GM19372 (cell line): ENCODE data around the gene ITGB5.

Experiments used
- ATAC-seq: cut with Tn5 transposase; IDR thresholded peaks from one replicate; pipeline ENCODE4 v1.9.1; 2021; ENCODE audit warnings: mild to moderate bottlenecking, low read depth, moderate library complexity; ENCODE audit not compliant: unreplicated experiment

Gene ITGB5

DNA sequence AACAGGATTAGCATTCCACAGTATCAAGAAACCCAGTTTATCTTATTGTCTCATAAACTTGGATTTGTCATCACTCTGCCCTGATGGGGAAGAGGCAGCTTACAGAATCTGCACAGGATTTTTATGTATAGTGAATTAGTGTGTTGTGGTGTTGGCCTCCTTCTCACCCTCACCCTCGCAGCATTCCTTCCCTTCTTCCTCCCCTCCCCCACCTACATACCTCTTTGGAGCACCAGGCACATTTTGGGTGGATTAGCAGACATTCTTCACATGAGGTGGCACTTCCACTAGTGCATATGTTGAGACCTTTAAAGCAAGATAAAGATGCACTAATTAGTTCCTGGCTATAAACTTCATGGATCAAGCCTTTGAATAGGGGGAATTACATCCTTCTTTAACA lies 13.9 kb downstream of the ITGB5 start:
- ATAC-seq = no peak

DNA sequence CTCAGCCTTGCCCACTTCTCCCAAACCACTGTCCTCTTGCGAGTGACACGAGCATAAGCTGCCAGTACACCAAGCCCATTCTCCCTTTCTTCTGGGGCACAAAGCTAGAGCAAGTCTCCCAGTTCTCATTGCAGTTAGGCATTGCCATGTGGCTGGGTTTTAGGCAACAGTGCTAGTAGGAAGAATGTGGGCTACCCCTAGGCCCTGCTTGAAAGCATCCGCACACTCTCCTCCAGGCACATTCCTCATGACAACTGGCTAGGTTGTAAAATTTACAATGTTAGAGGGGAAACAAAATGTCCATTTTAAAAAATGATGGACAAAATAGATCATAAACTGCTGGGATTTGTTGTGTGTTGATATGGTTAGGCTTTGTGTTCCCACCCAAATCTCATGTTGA lies 19.7 kb downstream of the ITGB5 start:
- no peak for ATAC-seq

DNA sequence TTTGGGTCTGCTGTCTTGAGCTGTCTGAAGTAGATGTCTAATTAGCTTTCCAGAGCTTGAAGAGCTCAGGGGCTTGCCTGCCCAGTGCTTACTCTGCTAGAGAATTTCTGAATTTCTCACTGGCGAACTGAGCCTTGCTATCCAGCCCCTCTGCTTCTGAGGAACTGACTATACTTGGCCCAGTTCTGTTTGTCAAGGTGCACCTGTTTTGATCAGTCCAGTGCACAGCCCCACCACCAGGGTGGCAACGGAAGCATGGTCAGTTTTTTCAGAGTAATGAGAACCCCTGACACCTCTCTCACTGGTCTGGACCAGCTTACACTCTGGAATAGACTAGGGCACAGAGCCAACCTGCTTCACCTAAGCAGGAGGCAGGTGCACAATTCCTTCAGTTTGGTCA lies 25.2 kb downstream of the ITGB5 start:
- no peak for ATAC-seq

DNA sequence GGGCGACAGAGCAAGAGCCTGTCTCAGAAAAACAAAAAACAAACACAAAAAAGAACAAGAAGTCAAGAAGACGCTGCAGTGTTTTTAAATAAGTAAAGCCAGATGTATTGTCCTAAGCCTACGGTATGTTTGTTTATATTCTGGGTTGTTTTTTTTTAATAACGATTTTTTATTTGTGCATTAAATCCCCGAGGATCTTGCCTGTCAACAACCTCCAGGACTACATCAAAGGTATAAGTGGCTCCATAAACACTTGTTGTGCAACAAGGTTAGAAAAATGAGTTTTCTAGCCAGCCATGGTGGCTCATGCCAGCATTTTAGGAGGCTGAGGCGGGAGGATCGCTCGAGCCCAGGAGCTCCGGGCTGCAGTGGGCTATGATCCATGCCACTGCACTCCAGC lies 26.1 kb downstream of the ITGB5 start:
- no peak for ATAC-seq

DNA sequence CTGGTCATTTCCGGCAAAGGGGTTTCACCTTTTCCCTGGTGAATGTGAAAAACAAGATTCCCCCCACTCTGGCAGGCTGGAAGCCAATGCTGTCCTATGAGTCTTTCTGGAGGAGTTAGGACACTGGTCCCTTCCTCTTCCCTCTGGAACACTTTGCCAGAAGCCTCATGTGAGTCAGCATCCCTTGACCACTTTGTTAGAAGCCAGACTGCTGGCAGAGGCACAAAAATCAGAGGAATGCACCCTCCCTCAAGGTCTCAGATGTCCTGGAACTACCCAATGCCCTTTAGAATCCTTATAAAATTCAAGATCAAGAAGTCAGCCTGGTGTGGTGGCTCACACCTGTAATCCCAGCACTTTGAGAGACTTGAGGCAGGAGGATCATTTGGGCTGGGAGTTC lies 26.6 kb downstream of the ITGB5 start:
- no peak for ATAC-seq

DNA sequence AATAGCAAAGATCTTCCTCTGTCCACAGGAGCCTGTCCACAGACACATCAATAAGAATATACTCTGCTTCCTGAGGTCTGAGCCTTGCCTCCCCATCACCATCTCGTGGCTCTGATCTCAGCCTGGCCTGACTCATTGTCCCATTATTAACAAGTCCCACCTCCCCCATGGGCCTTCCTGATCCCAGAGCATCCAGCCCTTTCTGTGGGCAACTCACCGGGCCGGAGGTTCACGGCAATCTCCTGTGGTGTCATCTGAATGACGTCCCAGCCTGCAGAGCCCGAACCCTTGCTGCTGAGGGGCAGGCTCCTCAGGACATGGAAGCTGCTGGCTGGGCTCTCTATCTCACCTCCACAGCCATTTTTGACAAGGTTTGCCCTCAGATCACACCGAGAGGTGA lies 28.1 kb downstream of the ITGB5 start:
- ATAC-seq = no peak

DNA sequence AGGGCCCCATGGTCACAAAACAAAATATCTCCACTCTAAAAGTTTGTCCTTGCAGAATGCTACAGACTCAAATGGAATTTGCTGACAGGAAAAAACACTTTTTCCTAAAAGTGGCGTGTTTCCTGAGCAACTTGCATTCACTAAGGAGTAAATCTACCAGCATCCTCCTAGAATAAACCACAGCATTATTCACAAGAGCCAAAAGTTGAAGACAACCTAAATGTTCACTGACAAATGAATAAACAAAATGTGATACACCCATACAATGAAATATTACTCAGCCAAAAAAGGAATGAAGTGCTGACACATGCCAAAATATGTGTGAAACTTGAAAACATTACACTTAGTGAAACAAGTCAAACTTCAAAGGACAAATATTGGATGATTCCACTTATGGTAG lies 28.9 kb downstream of the ITGB5 start:
- ATAC-seq = no peak

DNA sequence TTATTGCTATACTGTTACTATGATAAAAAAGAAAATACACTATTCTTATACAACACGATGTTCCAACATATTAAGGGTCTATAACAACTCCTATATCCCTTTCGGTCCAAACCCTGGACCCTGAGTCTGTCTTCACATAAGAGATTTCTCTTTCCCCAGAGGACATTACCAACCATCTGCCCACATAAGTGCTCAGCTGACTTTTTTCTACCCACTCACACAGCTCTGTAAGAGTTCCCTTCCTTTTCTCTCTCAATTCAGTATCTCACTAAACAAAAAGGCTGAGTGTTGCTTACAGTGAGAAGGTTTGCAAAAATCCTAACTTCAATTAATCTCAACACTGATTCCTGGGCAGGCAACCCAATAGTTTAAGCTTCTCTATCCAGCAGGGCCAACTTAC lies 30.5 kb downstream of the ITGB5 start:
- ATAC-seq = no peak

DNA sequence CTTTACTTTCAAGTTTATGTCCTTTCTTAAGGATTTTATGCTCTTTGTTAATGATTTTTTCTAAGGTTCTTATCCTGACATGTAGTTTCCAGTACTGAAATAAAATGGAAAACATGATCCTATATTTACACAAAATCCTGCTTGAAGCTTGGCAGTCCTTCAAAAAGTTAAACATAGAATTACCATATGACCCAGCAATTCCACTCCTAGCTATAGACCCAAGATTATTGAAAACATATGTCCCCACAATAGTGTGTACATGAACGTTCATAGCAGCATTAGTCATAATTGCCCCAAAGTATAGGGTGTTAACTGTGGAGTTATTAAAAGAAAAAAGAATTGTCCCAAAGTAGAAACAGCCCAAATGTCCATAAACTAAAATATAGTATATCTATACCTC lies 33.2 kb downstream of the ITGB5 start:
- no peak for ATAC-seq

DNA sequence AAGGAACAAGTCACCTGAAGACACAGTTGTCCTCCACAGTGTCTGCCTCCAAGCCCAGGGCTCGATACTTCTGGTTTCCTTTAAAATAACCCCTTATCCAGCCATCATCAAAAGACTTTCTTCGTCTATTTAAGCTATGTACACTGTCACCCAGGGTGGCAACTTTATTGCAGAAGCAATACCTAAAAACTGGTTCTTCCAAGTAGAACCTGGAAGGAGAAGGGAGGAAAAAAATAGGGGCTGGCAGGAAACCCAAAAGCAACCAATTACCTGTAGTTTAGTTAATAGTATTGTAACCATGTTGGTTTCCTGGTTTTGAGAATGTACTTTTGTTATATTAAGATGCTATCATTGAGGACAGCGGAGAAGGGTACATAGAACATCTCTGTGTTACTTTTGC lies 33.7 kb downstream of the ITGB5 start:
- no peak for ATAC-seq

DNA sequence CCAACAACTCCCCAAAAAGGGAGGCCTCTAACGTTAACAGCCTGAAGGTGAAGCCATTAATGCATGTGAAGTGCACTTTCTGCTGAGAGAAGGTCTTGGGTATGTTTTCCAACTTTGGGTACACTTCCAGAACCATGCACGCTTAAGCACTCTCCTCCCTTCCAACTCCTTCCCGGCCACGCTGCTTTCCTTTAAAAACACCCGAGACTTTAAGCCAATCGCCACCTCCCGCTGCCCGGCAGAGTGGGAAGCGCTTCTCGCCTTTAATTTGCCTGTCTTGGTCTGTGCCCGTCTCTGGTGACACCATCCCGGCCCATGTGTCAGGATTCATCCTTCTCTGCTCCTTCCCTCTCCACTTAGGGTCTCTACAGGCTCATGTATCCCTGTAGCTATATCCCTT lies 35.3 kb downstream of the ITGB5 start:
- no peak for ATAC-seq

DNA sequence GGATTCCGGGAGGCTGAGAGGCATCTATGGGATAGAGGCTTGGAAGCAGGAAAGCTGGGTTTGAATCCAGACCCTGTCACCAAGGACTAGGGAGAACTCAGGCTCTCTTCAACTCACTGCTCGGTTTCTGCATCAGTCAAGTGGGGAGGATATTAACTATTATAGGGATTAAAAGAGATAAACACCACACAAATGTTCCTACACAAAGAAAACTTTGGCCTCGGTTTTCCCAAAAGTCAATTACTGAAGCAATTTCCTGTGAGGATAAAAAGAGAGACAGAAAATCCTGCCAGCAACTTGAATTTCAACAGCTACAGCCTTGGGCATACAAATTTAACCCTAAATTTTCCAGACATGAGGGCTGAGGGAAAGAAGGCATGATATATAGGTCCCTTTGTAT lies 36.0 kb downstream of the ITGB5 start:
- no peak for ATAC-seq

DNA sequence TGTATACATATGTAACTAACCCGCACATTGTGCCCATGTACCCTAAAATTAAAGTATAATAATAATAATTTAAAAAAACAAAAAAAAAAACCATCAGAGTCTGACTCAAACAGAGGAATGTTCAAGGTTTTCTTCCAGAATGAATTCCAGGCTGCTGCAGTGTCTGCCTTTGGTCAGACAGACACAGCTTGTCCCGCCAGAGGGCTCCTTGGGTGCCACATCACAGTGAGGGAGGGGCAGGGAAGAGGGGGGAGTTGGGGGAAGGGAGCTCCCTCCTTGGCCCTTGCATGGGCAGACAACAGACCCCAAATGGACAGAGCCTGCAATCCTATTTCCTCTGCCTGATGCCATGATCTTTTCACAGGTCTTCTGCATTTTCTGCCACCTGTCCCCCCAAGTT lies 36.5 kb downstream of the ITGB5 start:
- ATAC-seq = no peak

DNA sequence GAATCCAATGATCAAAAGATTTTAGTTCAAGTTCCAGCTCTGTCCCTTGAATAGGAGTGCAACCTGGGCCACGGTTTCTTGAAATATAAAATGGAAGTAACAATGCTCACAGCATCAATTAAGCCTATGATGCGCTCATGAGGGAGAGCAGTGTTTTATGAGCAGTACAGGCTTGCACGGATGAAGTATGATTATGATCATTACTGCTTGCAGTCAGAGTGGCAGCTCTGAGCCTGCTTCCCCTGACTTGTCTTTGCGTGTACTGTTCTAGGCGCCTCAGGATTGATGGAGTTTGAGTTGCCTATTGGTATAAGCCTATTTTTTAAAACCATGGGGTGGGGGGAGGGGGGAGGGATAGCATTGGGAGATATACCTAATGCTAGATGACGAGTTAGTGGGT lies 37.0 kb downstream of the ITGB5 start:
- ATAC-seq = no peak

DNA sequence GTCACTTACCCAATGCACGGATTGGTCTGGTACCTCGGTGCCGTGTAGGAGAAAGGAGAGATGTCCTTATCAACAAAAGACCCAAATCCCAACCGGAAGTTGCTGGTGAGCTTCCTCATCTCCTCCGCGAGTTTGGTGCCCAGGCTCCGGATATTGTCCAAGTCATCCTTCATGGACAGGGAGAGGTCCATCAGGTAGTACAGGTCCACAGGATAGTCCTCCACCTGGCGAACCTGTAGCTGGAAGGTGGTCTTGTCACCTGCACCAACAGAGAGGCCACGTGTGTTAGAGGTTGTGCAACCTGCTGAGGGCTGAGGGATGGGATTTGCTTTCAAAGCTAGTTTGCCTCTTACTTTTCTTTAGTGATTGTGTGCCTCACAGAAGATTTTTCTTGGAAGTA lies 38.9 kb downstream of the ITGB5 start:
- ATAC-seq = no peak

DNA sequence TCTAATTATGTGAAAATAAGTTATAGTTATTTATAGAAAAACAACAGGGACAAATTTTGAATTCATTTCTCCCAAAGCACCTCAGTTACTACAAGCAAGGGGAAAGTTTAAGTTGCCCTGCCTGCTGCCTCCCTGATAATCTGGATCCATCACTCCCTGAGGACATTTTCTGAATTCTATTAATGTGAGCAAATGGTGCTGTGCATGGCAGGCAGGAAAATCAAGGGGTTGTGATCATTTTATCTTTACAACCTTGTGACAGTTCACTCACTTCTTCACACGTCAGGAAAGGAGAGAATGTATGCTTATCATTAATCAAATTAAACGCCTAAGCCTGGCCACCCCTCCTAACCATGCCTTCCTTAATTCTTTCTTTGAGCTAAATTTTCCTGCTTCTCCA lies 39.3 kb downstream of the ITGB5 start:
- no peak for ATAC-seq

DNA sequence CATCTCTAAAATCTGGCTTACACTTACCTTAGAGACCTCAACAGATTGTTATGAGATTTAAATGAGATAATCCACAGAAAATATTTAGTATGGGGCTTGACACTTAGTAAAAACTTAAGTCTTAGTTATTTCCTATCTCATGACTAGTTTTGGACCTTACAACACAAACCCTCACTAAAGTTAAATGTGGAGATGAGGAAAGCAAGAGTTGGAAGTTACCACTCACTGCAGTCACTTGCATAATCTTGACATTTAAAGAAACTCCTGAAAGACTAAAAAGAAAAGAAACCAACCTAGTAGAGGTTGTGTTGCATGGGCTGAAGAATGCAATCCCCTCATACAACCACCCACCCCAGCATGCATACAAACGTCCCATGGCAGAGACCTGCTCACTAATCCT lies 40.1 kb downstream of the ITGB5 start:
- no peak for ATAC-seq

DNA sequence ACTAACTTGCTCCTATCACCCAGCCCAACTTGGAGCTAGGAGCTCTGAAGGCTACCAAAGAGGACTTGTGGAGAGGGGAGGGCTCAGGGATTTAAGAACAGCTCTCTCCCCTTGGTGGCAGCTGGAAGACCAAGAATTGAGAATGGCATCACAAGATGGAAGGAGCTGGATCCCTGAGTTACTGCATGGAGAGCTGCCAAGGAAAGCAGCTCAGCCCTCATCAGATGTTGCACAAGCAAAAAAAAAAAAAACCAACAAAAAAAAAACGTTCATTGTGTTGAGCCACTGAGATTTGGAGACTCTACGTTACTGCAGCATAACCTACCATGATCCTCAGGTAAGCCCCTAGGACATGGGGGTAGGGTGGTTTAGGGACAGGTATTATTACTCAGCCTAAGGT lies 41.0 kb downstream of the ITGB5 start:
- ATAC-seq = no peak

DNA sequence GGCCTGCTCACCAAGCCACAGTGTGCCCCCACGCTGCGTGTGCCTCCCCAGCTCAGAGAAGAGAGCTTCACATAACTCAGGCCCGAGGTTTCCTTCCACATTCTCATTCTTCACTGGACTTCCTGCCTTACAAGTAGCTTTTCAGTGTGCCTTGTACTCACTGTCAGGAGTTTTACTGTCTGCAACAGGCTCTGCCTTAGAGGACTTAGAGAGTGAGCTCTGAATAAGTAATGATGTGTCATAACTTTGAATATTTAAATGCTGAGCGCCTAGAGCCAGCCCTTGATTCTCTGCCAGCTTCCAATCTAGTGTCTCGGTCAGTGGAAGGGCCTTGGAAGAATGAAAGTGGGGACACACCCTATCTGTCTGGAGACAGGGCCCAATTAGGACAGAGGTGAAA lies 41.8 kb downstream of the ITGB5 start:
- ATAC-seq = no peak

DNA sequence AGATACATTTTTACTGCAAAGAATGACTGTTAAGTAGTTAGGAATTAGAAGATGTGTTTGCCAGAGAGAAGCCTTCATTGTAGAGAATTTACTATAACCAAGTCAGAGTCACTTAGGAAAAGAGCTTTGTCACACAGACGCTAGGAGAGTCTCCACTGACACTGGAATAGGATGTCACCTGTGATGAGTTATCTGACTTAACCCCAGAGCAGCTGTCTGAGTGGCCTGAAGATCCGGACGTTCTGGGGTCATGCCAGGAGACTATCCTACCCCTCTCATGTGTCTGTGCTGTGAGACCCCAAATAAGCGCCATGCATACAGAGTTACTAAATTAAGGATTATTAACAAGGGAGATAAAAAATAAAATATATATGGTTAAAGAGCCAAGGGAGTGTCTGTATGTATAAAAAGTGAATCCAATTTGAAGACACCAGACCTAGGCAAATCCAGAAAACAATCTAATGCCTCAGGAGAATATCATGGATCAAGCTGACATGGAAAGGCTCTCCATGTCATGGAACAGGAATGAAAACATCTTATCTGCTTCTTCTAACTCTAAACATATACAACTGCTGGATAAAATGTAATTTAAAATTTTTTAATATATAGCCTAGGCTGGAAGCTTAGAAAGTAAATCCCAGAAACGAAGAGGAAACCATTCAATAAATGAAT lies 43.5 kb downstream of the ITGB5 start:
- ATAC-seq = no peak

DNA sequence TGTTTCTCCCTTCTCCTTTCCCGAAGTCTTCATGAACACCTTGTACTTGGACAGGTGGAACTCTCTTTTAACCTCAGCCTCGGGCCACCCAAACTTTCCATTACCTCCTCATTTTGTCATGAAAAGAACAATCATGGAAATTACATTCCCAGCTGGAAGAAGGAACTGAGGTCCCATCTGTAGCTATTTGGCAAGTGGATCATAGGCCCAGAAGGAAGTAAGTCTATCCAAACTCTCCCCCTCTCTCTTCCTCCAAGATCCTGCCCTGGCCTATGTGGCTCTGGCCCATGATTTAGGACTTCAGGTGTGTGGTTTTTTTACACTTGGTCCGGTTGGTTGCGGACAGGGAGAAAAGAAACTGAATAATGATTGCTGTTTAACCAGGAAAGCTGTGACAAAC lies 44.1 kb downstream of the ITGB5 start:
- ATAC-seq = no peak

DNA sequence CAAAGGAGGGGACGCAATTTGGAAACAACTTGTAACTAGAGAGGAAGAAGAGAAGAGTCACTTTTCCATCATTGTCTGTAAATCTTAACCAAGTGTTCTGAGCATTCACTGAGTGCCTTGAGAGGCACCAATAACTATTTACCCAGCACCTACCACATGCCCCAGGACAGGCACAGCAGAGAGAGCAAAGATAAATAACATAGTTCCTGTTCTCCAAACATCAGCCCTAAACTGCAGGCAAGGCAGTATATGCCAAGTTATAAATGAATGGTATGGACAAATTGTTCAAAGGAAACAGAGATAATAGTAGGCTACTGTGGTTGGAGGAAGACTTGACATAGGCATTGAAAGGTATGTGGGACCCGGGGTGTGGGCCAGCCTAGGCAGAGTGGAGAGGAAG lies 45.6 kb downstream of the ITGB5 start:
- ATAC-seq = no peak

DNA sequence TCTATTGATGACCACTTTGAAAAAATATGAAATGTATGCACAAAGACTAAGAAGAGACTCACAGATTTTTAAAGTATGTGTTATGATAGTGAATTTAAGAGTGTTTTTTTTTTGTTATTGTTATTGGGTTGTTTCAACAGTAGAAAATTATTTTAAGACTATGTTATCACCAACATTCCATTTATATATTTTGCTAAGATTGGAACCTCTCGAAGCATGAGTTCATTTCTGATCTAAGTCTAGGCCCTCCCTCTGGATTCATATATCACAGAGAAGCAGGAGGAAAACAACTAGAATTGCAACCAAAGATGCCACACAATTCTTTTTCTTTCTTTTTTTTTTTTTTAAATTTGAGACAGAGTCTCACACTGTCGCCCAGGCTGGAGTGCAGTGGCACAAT lies 46.8 kb downstream of the ITGB5 start:
- ATAC-seq = no peak
